ENCODE measurements around the gene PIK3CD.
"Not testable (repeated sequence)": the region's sequence is repeated elsewhere in the genome, so short reads cannot be mapped to it uniquely, and the experiment has no call there.

PIK3CD gene

DNA sequence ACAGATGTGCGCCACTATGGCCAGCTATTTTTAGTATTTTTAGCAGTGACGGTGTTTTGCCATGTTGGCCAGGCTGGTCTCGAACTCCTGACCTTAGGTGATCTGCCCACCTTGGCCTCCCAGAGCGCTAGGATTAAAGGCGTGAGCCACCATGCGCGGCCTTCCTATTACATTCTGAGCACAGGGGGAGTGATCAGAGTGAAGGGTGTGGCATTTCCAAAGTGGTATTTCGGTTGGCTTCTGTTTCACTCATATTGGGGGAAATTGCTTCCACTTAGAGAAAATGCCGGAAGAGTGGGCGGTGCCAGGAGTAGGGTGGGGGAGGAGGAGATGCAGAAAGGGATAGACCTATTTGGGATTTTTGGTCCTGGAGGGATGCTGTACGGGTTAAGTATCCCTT, 4.3 kb downstream of the PIK3CD start:
- DNase-seq = no peak

- DNase-seq = no peak
These were observed 6.0 kb downstream of the PIK3CD start for GRCh38 chr1:9657521-9658032.

DNA sequence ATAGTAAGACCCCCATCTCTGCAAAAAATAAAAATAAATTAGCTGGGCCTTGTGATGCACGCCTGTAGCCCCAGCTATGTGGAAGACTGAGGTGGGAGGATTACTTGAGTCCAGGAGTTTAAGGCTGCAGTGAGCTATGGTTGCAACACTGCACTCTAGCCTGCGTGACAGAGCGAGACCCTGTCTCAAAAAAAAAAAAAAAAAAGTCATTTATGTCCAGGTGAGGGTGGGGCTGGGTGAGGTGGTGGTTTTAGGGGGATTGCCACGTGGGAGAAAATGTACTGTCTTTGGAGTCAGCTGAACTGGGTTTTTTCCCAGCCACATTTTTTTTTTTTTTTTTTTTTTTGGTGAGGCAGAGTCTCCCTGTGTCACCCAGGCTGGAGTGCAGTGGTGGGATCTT, 6.7 kb downstream of the PIK3CD start:
- no peak for DNase-seq

- DNase-seq = no peak
These were observed 7.8 kb downstream of the PIK3CD start for GRCh38 chr1:9659328-9659727.

- no peak for DNase-seq
These were observed 11.7 kb downstream of the PIK3CD start for GRCh38 chr1:9663257-9663656.

- no peak for DNase-seq
These were observed 13.7 kb downstream of the PIK3CD start for GRCh38 chr1:9665193-9665592.

GRCh38 chr1:9668080-9668479, 16.5 kb downstream of the PIK3CD start:
- no peak for DNase-seq

- no peak for DNase-seq
These were observed 18.6 kb downstream of the PIK3CD start for GRCh38 chr1:9670085-9670484.

GRCh38 chr1:9671377-9672140, 20.0 kb downstream of the PIK3CD start:
- peak; percentile 39 for DNase-seq

DNA sequence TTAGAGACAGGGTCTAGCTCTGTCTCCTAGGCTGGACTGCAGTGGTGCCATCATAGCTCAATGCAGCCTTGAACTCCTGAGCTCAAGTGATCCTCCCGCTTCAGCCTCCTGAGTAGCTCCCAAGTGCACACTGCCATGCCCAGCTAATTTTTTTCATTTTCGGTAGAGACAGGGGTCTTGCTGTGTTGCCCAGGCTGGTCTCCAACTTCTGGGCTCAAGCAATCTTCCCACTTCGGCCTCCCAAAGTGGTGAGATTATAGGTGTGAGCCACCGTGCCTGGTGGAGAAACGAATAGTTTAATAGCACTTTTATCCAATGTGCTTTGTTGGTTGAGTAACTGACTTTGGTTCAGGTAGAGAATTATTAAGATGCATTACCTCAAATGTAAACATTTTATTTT, 20.9 kb downstream of the PIK3CD start:
- no peak for DNase-seq

GRCh38 chr1:9675393-9675792, 23.9 kb downstream of the PIK3CD start:
- no peak for DNase-seq

- not testable (repeated sequence) for DNase-seq
These were observed 24.6 kb downstream of the PIK3CD start for GRCh38 chr1:9676128-9676527.

- DNase-seq = no peak
These were observed 25.4 kb downstream of the PIK3CD start for GRCh38 chr1:9676815-9677393.

DNA sequence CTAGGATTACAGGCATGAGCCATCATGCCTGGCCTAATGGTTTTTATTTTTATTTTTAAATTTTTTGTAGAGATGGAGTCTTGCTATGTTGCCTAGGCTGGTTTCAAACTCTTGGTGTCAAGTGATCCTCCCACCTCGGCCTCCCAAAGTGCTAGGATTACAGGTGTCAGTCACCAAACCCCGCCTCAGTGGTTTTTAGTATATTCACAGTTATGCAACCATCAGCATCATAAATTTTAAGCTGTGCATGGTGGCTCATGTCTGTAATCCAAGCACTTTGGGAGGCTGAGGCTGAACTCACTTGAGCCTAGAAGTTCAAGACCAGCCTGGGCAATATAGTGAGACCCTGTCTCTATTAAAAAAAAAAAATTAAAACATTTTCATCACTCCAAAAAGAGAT, 28.6 kb downstream of the PIK3CD start:
- DNase-seq = no peak

DNA sequence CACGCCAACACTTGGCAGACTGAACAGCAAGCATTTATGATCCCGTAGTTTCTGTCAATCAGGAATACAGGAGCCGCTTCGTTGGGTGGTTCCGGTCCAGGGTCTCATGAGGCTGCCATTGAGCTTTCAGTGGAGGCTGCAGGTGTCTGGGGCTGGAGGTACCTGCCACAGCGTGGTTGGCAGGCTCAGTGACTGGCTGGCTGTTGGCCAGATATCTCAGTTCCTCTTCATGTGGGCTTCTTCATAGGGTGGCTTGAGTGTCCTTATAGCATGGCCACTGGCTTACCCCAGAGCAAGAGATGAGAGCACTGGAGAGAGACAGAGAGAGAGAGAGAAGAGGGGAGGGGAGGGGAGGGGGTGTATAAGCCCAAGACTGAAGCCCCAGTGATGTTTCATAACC, 29.3 kb downstream of the PIK3CD start:
- DNase-seq = no peak

GRCh38 chr1:9684801-9685200, 33.3 kb downstream of the PIK3CD start:
- DNase-seq = no peak

DNA sequence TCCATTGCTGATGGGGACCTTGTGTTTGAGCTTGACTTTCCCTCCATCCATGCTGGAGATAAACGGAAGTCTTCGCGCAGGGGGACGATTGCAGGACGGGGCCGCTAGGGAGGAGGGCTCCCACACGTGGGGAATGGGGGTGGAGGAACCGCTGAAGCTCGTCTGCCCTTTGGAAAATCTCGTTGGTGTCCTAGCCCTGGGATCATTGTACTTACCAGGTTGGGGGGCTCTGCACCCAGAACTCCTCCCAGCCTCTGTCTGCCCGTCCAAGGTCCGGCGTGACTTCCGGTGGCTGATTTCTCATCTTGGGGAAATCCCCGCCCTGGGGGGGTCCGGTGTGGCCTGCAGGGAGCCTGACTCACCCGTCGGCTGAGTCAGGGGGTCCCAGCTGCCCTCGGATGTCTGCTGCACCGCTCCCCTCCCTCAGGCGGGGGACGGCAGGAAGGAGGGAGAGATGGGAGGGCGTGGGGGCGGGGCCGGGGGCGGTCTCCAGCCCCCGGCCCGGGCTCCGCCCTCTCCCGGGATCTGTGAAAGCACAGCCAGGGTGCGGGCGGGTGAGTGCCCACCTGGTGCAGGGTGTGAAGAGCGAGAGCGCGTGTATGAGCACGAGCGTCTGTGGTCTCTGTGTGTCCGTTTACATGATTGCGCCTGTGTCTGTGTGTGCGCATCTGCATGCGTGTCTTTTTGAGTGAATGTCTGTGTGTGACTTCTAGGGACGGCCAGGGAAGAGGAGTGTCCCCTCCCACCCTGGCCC, 35.8 kb downstream of the PIK3CD start:
- peak; percentile 85 for DNase-seq

GRCh38 chr1:9687874-9688582, 36.5 kb downstream of the PIK3CD start:
- DNase-seq = no peak

GRCh38 chr1:9688599-9688998, 37.1 kb downstream of the PIK3CD start:
- DNase-seq = no peak

DNA sequence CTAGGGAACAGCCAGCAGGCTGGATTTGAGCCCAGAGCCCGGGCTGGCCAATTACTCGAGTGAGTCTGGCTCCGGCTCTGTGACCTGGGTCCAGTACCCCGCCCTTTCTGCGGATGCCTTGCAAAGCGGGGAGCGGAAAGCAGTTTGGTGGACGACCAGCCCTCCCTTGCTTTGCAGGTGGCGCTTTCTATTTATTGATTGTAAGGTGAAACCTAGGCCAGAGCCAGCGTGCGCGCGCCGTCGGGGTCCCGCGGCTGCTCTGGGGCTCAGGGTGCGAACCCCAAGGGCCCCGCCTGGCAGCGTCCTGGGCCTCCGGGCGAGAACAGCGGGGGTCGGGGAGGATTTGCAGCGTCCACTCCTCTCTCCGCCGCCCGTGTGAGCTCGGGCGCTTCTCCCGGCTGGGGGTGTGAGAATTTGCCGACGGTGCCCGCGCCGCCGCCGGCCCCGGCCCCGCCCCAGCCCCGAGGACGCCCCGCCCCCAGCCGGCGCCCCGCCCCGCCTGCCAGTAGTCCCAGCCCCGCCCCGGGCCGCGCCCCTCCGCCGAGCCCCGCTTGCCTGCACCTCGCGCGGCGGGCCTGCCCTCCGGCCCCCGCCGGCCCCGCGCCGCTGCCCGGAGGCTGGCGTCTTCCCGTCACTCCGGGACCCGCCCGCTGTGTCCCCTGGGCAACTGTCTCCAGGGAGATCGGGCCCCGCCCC, 37.6 kb downstream of the PIK3CD start:
- DNase-seq = peak; percentile 64

DNA sequence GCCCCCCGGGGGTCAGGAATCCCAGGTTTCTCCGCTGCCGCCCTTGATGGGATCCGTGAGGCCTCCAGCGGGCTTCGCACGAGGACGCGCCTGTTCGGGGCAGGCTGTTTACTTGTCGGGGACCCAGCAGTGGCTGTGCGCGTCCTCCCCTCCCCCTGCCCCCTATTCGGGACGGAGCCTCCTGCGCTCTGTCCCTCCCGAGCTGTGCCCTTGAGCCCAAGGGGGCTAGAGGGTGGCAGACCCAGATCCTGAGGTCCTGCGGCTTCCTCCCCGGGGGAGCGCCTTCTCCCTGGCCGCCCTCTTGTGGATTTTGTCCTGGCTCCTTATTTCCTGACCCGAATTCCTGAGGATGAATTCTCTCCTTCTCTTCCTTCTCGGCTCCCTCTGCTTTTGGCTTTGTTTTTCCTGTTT, 38.4 kb downstream of the PIK3CD start:
- no peak for DNase-seq

DNA sequence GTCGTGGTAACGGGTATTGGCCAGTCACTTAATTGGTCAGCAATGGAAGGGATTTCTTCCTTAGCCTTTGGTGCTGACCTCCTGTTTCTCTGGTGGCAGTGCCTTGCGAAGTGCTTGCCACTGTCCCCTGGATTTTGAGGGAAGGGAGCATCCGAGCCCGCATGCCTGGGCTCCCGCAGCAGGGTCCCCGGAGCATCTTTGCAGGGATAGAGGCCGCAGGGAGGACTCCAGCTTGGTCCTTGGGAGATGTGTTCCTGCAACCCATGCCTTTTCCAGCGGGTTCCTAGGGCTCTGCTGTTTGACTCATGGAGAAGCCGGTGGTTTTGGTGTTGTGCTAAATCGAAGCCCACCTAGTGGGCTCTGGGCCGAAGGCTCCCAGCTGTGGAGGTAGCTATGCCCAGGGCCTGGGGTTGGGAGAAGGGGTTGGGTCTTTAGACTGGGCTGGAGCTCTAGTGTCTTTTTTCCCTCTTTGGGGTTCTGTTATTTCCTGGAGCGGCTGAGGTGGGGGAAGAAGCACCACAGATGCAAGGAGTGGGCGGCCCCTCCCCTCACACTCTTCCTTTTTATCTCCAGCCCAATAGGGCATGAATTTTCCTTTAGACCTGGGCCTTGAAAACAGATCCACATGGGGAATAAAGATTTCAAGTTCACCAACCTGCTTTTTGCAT, 39.0 kb downstream of the PIK3CD start:
- DNase-seq = no peak

Data from CD4-positive, alpha-beta T cell treated with Interleukin-4 for 4 hours (primary cell).